ENCODE measurements around the gene ABCG2.

DNA sequence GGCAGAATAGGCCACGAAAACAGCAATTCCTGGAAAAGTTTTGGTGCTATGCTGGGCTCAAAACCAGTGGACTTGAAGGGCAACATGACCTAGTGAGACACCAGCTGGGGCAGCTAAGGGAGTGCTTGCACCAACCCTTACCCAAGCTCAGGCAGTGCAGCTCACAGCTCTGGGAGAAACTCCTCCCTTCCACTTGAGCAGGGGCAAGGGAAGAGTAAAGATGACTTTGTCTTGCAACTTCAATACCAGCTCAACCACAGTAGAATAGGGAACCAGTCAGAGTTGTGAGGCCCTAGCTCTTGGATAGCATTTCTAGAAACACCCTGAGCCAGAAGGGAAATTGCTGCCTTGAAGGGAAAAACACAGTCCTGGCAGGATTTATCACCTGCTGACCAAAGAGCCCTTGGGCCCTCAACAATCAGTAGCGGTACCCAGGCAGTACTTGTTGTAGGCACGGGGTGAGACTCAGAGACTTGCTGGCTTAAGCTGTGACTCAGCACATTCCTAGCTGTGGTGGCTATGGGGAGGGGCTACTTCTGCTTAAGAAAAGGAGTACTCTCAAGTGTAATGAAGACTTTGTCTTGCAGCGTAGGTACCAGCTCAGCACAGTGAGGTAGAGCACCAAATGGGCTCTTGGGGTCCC is 19.7 kb upstream of the ABCG2 start:
- TF ChIP-seq CTCF (IDR thresholded peaks at IDR 0.05): no peak
- no peak for TF ChIP-seq POLR2A (IDR thresholded peaks at IDR 0.05)

Data from suprapubic skin (tissue), 3 donors.